Nephron (organoid): ENCODE measurements around the gene DOCK3.

ENCODE experiments used
- H3K27ac Mint-ChIP-seq, 3 experiments: 2 replicates each; pipeline ENCODE4 v1.8.0; 2020; ENCODE audit warnings: mixed read lengths in 3 of 3, mild to moderate bottlenecking in 2 of 3, moderate library complexity in 1 of 3
- H3K27me3 Mint-ChIP-seq: 2 replicates; pipeline ENCODE4 v1.8.0; 2021; ENCODE audit warnings: low read depth, mild to moderate bottlenecking, moderate library complexity, mixed read lengths
- H3K36me3 Mint-ChIP-seq: 2 replicates; pipeline ENCODE4 v1.8.0; 2020; ENCODE audit warnings: low read depth, mixed read lengths
- H3K4me1 Mint-ChIP-seq: 2 replicates; pipeline ENCODE4 v1.8.0; 2020; ENCODE audit warnings: mixed read lengths
- H3K4me3 Mint-ChIP-seq, 3 experiments: 2 replicates each; pipeline ENCODE4 v1.8.0; 2020; ENCODE audit warnings: mild to moderate bottlenecking in 3 of 3, mixed read lengths in 3 of 3, moderate library complexity in 2 of 3
- H3K9me3 Mint-ChIP-seq: 2 replicates; pipeline ENCODE4 v1.8.0; 2020; ENCODE audit warnings: mixed read lengths
- CTCF ChIP-seq, 3 experiments: fragments of 200-600 bp; sonication (generic); IDR thresholded peaks; one replicate each; pipeline ENCODE4 v1.5.0; 2021; ENCODE audit warnings: antibody characterized with exemption in 3 of 3; ENCODE audit not compliant: unreplicated experiment in 3 of 3

Gene DOCK3

DNA sequence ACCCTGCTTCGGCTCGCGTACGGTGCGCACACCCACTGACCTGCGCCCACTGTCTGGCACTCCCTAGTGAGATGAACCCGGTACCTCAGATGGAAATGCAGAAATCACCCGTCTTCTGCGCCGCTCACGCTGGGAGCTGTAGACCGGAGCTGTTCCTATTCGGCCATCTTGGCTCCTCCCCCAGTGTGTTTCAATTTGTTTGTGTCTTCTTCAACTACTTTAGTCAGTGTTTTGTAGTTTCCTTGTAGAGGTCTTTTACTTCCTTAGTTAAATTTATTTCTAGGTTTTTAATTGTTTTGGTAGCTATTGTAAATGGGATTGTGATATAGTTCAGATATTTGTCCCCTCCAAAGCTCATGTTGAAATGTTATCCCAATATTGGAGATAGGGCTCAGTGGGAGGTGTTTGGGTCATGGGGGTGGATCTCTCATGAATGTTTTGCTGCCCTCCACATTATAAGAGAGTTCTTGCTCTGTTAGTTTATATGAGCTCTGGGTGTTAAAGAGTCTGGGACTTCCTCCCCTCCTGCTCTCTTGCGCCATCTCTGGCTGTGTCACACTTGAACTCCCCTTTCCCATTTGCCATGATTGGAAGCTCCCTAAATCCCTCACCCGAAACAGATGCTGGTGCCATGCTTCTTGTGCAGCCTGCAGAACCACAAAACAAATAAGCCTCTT is 304.4 kb downstream of the DOCK3 start:
- no peak for TF ChIP-seq CTCF (IDR thresholded peaks at IDR 0.05; ENCODE audit: unreplicated experiment in 3 of 3)
- Mint-ChIP-seq H3K36me3 (no peaks in the 10 kb centered on the region), H3K27ac (no peak overlapping the region), H3K9me3 (peaks cover 7% of the 10 kb centered on the region), H3K4me1 (no peaks in the 10 kb centered on the region), H3K27me3 (no peaks in the 10 kb centered on the region), H3K4me3 (no peak overlapping the region)

DNA sequence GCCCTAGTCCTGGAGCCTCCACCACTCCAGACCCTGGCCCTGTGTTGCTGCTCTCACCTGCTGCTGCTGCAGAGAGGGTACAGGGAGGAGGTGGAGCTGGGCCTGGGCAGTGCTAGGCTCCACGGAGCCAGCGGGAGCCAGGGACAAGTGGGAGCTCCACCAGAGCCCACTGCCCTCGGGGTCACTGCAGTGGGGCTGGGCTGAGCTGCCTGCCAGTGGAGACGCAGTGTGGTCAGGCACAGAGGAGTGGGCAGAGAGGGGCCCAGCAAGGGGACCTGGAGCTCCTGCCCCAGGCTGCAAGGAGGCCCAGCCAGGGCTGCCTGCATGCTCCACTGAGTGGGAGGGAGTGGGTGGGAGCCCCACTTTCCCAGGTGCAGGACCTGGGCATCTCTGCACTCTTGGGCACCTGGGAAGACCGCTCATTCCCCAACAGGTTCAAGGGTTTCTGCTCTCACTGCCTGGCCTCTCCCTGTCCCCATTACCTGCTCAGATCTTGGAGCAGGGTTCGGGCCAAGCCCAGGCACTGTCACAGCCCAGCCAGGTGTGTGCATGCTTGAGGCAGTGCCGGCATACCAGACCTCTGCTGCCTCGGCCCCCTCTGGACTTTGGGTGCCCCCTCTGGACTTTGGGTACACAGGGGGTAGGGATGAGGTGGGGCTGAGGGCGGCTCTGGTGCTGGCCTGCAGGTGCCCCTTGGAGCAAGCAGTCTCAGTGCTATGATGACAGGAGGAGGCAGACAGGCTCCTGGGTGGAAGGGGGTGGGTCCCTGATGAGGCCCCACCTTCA is 308.0 kb downstream of the DOCK3 start:
- no peaks in the 10 kb centered on the region for H3K36me3 Mint-ChIP-seq
- H3K27ac Mint-ChIP-seq, result no peak overlapping the region
- H3K9me3 Mint-ChIP-seq, result peaks cover 7% of the 10 kb centered on the region
- H3K27me3 Mint-ChIP-seq, result no peaks in the 10 kb centered on the region
- no peaks in the 10 kb centered on the region for H3K4me1 Mint-ChIP-seq
- H3K4me3 Mint-ChIP-seq, result no peak overlapping the region
- no peak for TF ChIP-seq CTCF (IDR thresholded peaks at IDR 0.05; ENCODE audit: unreplicated experiment in 3 of 3)

DNA sequence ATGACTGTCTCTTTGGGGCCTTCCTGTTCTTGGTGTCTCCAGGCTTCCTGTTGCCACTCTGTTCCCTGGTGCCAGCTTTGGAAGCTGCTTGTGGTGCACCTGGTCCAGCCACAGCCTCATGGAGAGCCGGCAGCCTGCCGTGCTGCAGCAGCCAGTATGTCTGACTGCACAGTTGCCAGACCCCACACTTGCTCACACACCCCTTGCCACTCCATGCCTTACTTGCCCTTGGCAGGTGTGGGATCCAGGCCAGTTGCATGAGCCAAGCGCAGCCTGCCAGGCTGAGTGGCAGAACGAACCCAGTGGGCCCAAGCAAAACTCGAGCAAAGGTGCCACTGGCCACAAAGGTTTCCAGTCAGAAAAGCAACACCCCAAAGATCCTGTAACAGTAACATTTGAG is 309.2 kb downstream of the DOCK3 start:
- Mint-ChIP-seq H3K27ac (no peak overlapping the region), H3K27me3 (no peaks in the 10 kb centered on the region), H3K4me1 (no peaks in the 10 kb centered on the region), H3K36me3 (no peaks in the 10 kb centered on the region), H3K4me3 (no peak overlapping the region), H3K9me3 (peaks cover 7% of the 10 kb centered on the region)
- TF ChIP-seq CTCF (IDR thresholded peaks at IDR 0.05; ENCODE audit: unreplicated experiment in 3 of 3), result no peak

DNA sequence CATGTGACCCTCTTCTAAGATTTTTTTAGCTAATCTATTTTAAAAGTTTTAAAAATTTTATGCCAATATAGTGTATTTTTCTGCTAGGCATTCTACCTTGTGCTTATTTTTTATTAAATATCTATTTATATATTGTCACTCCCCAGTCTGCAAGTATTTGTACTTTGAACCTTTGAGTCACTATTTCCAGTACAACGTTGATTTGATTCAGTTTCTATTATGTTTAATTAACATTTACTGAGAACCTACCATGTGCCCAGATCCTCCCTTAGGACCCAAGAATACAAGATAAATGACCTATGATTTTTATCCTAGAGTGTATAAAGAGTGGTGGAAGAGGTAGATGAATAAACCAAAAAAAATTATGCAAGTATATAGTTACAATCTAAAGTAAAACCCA is 311.2 kb downstream of the DOCK3 start:
- Mint-ChIP-seq H3K27ac (no peak overlapping the region), H3K27me3 (no peaks in the 10 kb centered on the region), H3K4me3 (no peak overlapping the region), H3K36me3 (no peaks in the 10 kb centered on the region), H3K4me1 (no peaks in the 10 kb centered on the region), H3K9me3 (peaks cover 8% of the 10 kb centered on the region)
- no peak for TF ChIP-seq CTCF (IDR thresholded peaks at IDR 0.05; ENCODE audit: unreplicated experiment in 3 of 3)

GRCh38 chr3:50986726-50987125 is 312.0 kb downstream of the DOCK3 start:
- Mint-ChIP-seq H3K4me3 (no peak overlapping the region), H3K9me3 (peaks cover 16% of the 10 kb centered on the region), H3K36me3 (no peaks in the 10 kb centered on the region), H3K4me1 (no peaks in the 10 kb centered on the region), H3K27me3 (no peaks in the 10 kb centered on the region), H3K27ac (no peak overlapping the region)
- TF ChIP-seq CTCF (IDR thresholded peaks at IDR 0.05; ENCODE audit: unreplicated experiment in 3 of 3), result no peak

GRCh38 chr3:50994537-50994936 is 319.8 kb downstream of the DOCK3 start:
- no peak overlapping the region for H3K4me3 Mint-ChIP-seq
- no peaks in the 10 kb centered on the region for H3K36me3 Mint-ChIP-seq
- H3K27me3 Mint-ChIP-seq, result no peaks in the 10 kb centered on the region
- TF ChIP-seq CTCF (IDR thresholded peaks at IDR 0.05; ENCODE audit: unreplicated experiment in 3 of 3), result no peak
- no peak overlapping the region for H3K27ac Mint-ChIP-seq
- H3K4me1 Mint-ChIP-seq, result no peaks in the 10 kb centered on the region
- H3K9me3 Mint-ChIP-seq, result peaks cover 17% of the 10 kb centered on the region
